Measurements from ENCODE around the gene RPL11.
A peak's percentile ranks its signal among the peaks of the same experiment; 100 is the strongest.
"Not testable (repeated sequence)": the region's sequence is repeated elsewhere in the genome, so short reads cannot be mapped to it uniquely, and the experiment has no call there.

The RPL11 gene

GRCh38 chr1:23661887-23662286, 29.7 kb upstream of the RPL11 start:
- H3K9me3 Mint-ChIP-seq: no peaks in the 10 kb centered on the region
- ATAC-seq (replicated peaks; ENCODE audit: extremely low read depth, poor library complexity, severe bottlenecking): no peak
- no peak for DNase-seq (ENCODE audit: low spot score in 2 of 2)
- H3K4me3 Mint-ChIP-seq: no peak overlapping the region
- H3K27me3 Mint-ChIP-seq: no peaks in the 10 kb centered on the region
- H3K4me1 Mint-ChIP-seq: peaks cover 7% of the 10 kb centered on the region
- no peak overlapping the region for H3K27ac Mint-ChIP-seq (ENCODE audit: low read depth)
- no peaks in the 10 kb centered on the region for H3K36me3 Mint-ChIP-seq (ENCODE audit: insufficient read depth)

- DNase-seq (ENCODE audit: low spot score in 2 of 2): no peak
- Mint-ChIP-seq H3K27me3 (peaks cover 9% of the 10 kb centered on the region), H3K4me1 (peaks cover 7% of the 10 kb centered on the region), H3K27ac (ENCODE audit: low read depth) (no peak overlapping the region), H3K4me3 (no peak overlapping the region), H3K36me3 (ENCODE audit: insufficient read depth) (no peaks in the 10 kb centered on the region), H3K9me3 (no peaks in the 10 kb centered on the region)
- no peak for ATAC-seq (replicated peaks; ENCODE audit: extremely low read depth, poor library complexity, severe bottlenecking)
Observed at GRCh38 chr1:23664837-23665795, 26.5 kb upstream of the RPL11 start.

GRCh38 chr1:23667411-23667810, 24.2 kb upstream of the RPL11 start:
- Mint-ChIP-seq H3K4me1 (peaks cover 7% of the 10 kb centered on the region), H3K4me3 (no peak overlapping the region), H3K9me3 (no peaks in the 10 kb centered on the region), H3K36me3 (ENCODE audit: insufficient read depth) (peaks cover 1% of the 10 kb centered on the region), H3K27me3 (peaks cover 9% of the 10 kb centered on the region), H3K27ac (ENCODE audit: low read depth) (no peak overlapping the region)
- no peak for DNase-seq (ENCODE audit: low spot score in 2 of 2)
- no peak for ATAC-seq (replicated peaks; ENCODE audit: extremely low read depth, poor library complexity, severe bottlenecking)

GRCh38 chr1:23670709-23671108, 20.9 kb upstream of the RPL11 start:
- Mint-ChIP-seq H3K4me3 (no peak overlapping the region), H3K9me3 (no peaks in the 10 kb centered on the region), H3K27me3 (peaks cover 9% of the 10 kb centered on the region), H3K27ac (ENCODE audit: low read depth) (no peak overlapping the region), H3K36me3 (ENCODE audit: insufficient read depth) (peaks cover 1% of the 10 kb centered on the region), H3K4me1 (no peaks in the 10 kb centered on the region)
- DNase-seq (ENCODE audit: low spot score in 2 of 2) (no peak), ATAC-seq (replicated peaks; ENCODE audit: extremely low read depth, poor library complexity, severe bottlenecking) (no peak)

- ATAC-seq (replicated peaks; ENCODE audit: extremely low read depth, poor library complexity, severe bottlenecking): no peak
- Mint-ChIP-seq H3K9me3 (no peaks in the 10 kb centered on the region), H3K27ac (ENCODE audit: low read depth) (no peak overlapping the region), H3K4me1 (no peaks in the 10 kb centered on the region), H3K36me3 (ENCODE audit: insufficient read depth) (peaks cover 1% of the 10 kb centered on the region), H3K27me3 (peaks cover 32% of the 10 kb centered on the region), H3K4me3 (no peak overlapping the region)
- DNase-seq (ENCODE audit: low spot score in 2 of 2): no peak
Observed at GRCh38 chr1:23673086-23673813, 18.4 kb upstream of the RPL11 start.

GRCh38 chr1:23679815-23680214, 11.8 kb upstream of the RPL11 start:
- Mint-ChIP-seq H3K36me3 (ENCODE audit: insufficient read depth) (no peaks in the 10 kb centered on the region), H3K4me1 (no peaks in the 10 kb centered on the region), H3K9me3 (no peaks in the 10 kb centered on the region), H3K27me3 (peaks cover 37% of the 10 kb centered on the region), H3K4me3 (no peak overlapping the region), H3K27ac (ENCODE audit: low read depth) (no peak overlapping the region)
- DNase-seq (ENCODE audit: low spot score in 2 of 2): no peak
- no peak for ATAC-seq (replicated peaks; ENCODE audit: extremely low read depth, poor library complexity, severe bottlenecking)

- Mint-ChIP-seq H3K27me3 (peaks cover 15% of the 10 kb centered on the region), H3K36me3 (ENCODE audit: insufficient read depth) (no peaks in the 10 kb centered on the region), H3K27ac (ENCODE audit: low read depth) (no peak overlapping the region), H3K4me3 (no peak overlapping the region), H3K4me1 (no peaks in the 10 kb centered on the region), H3K9me3 (no peaks in the 10 kb centered on the region)
- no peak for DNase-seq (ENCODE audit: low spot score in 2 of 2)
- ATAC-seq (replicated peaks; ENCODE audit: extremely low read depth, poor library complexity, severe bottlenecking): no peak
Observed at GRCh38 chr1:23682946-23683345, 8.7 kb upstream of the RPL11 start.

GRCh38 chr1:23684415-23684814, 7.2 kb upstream of the RPL11 start:
- Mint-ChIP-seq H3K4me3 (no peak overlapping the region), H3K9me3 (no peaks in the 10 kb centered on the region), H3K36me3 (ENCODE audit: insufficient read depth) (no peaks in the 10 kb centered on the region), H3K27ac (ENCODE audit: low read depth) (no peak overlapping the region), H3K27me3 (peaks cover 15% of the 10 kb centered on the region), H3K4me1 (no peaks in the 10 kb centered on the region)
- DNase-seq (ENCODE audit: low spot score in 2 of 2): no peak
- ATAC-seq (replicated peaks; ENCODE audit: extremely low read depth, poor library complexity, severe bottlenecking): no peak

GRCh38 chr1:23685197-23685596, 6.4 kb upstream of the RPL11 start:
- not testable (repeated sequence) for H3K27ac Mint-ChIP-seq (ENCODE audit: low read depth); H3K9me3 Mint-ChIP-seq; DNase-seq (ENCODE audit: low spot score in 2 of 2); H3K36me3 Mint-ChIP-seq (ENCODE audit: insufficient read depth); H3K4me1 Mint-ChIP-seq; ATAC-seq (replicated peaks; ENCODE audit: extremely low read depth, poor library complexity, severe bottlenecking); H3K4me3 Mint-ChIP-seq
- peaks cover 15% of the 10 kb centered on the region for H3K27me3 Mint-ChIP-seq

- DNase-seq (ENCODE audit: low spot score in 2 of 2); H3K9me3 Mint-ChIP-seq; ATAC-seq (replicated peaks; ENCODE audit: extremely low read depth, poor library complexity, severe bottlenecking); H3K4me1 Mint-ChIP-seq; H3K4me3 Mint-ChIP-seq; H3K27ac Mint-ChIP-seq (ENCODE audit: low read depth); H3K27me3 Mint-ChIP-seq: not testable (repeated sequence)
- H3K36me3 Mint-ChIP-seq (ENCODE audit: insufficient read depth): peaks cover 11% of the 10 kb centered on the region
Observed at GRCh38 chr1:23687680-23688079, 3.9 kb upstream of the RPL11 start.

- peaks cover 17% of the 10 kb centered on the region for H3K36me3 Mint-ChIP-seq (ENCODE audit: insufficient read depth)
- H3K27me3 Mint-ChIP-seq; DNase-seq (ENCODE audit: low spot score in 2 of 2); H3K27ac Mint-ChIP-seq (ENCODE audit: low read depth); H3K9me3 Mint-ChIP-seq; ATAC-seq (replicated peaks; ENCODE audit: extremely low read depth, poor library complexity, severe bottlenecking); H3K4me3 Mint-ChIP-seq: not testable (repeated sequence)
- H3K4me1 Mint-ChIP-seq: peaks cover 11% of the 10 kb centered on the region
Observed at GRCh38 chr1:23688281-23688680, 3.3 kb upstream of the RPL11 start.

- Mint-ChIP-seq H3K4me3 (peak overlapping the region; percentile 90), H3K9me3 (no peaks in the 10 kb centered on the region), H3K4me1 (peaks cover 50% of the 10 kb centered on the region), H3K27ac (ENCODE audit: low read depth) (peak overlapping the region; percentile 93), H3K36me3 (ENCODE audit: insufficient read depth) (peaks cover 55% of the 10 kb centered on the region), H3K27me3 (no peaks in the 10 kb centered on the region)
- DNase-seq (ENCODE audit: low spot score in 2 of 2) (no peak), ATAC-seq (replicated peaks; ENCODE audit: extremely low read depth, poor library complexity, severe bottlenecking) (peak; percentile 1)
Observed at GRCh38 chr1:23692308-23692871, 784 bp downstream of the RPL11 start.
